ENCODE results near the gene NUSAP1. TPM values are rescaled to one million over a fixed set of nuclear protein-coding genes. Genes with fewer than 3 reads are reported as not detected.
A peak's percentile ranks its signal among the peaks of the same experiment; 100 is the strongest.
"Not testable (repeated sequence)": the region's sequence is repeated elsewhere in the genome, so short reads cannot be mapped to it uniquely, and the experiment has no call there.

NUSAP1 gene, protein sequence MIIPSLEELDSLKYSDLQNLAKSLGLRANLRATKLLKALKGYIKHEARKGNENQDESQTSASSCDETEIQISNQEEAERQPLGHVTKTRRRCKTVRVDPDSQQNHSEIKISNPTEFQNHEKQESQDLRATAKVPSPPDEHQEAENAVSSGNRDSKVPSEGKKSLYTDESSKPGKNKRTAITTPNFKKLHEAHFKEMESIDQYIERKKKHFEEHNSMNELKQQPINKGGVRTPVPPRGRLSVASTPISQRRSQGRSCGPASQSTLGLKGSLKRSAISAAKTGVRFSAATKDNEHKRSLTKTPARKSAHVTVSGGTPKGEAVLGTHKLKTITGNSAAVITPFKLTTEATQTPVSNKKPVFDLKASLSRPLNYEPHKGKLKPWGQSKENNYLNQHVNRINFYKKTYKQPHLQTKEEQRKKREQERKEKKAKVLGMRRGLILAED
- total RNA-seq (2022) (70.9 and 88.0 TPM in 2 replicates), Bru-seq, nascent RNA (percentile 89 among the genes with signal in this experiment), BruChase-seq, experiment 1, labeled RNA remaining after a 6-hour chase (percentile 99 among the genes with signal in this experiment), BruChase-seq, experiment 2, labeled RNA remaining after a 2-hour chase (percentile 98 among the genes with signal in this experiment)
- long read RNA-seq, transcript NUSAP1-202 (11 exons, 2,274 nt) = minor isoform, 65 of 232 reads
- long read RNA-seq, transcript NUSAP1-201 (11 exons, 2,409 nt) = minor isoform, 18 of 232 reads
- long read RNA-seq, transcript NUSAP1-210 (11 exons, 2,232 nt) = minor isoform, 6 of 232 reads
- long read RNA-seq, transcript NUSAP1-208 (11 exons, 1,629 nt) = major isoform, 77 of 232 reads
- long read RNA-seq, partial matches to known transcripts = 3 of 232 reads
- long read RNA-seq, other reads (novel, unspliced or antisense) = 58 of 232 reads

DNA sequence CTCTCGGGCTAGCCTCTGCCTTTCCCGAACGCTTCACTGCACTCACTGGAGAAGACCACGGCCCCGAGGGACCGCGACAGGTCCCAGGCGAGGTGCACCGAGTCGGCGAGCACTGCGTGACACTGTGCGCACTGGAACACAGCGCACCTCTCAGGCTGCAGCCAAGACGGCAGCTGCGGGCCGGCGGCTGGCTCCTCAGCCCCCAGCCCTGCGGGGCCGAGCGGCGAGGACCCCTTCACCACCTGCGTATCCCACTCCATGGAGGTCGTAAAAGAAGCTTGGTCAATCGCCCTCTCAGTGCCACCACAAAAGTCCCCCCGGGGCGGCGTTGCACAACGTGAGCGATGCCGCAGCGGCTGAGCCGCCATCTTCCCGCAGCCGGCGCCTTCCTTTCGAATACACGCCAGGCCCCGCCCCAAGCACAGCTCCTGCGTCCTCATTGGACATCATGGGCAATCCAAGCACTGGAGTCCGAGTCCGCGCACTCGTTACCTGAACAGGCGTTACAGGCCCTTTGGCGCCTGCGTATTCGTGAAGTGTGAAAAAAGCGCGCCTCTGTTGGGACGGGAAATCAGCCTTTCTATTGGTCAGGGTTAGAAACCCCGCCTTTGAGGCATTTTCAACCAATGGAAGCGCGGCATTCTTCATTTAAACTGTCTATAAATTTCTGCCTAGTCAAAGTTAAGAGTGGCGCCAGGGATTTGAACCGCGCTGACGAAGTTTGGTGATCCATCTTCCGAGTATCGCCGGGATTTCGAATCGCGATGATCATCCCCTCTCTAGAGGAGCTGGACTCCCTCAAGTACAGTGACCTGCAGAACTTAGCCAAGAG lies at the start of gene NUSAP1, which contains the start of gene OIP5:
Gene NUSAP1 (plus strand): TSS at position 688 of the 832 bp plus-strand sequence. CDS start 77 bp downstream, at position 765.
Gene OIP5 (minus strand): TSS at position 398 of the 832 bp plus-strand sequence. CDS start 30 bp downstream, at position 368.
- TF ChIP-seq, protein P1, sequence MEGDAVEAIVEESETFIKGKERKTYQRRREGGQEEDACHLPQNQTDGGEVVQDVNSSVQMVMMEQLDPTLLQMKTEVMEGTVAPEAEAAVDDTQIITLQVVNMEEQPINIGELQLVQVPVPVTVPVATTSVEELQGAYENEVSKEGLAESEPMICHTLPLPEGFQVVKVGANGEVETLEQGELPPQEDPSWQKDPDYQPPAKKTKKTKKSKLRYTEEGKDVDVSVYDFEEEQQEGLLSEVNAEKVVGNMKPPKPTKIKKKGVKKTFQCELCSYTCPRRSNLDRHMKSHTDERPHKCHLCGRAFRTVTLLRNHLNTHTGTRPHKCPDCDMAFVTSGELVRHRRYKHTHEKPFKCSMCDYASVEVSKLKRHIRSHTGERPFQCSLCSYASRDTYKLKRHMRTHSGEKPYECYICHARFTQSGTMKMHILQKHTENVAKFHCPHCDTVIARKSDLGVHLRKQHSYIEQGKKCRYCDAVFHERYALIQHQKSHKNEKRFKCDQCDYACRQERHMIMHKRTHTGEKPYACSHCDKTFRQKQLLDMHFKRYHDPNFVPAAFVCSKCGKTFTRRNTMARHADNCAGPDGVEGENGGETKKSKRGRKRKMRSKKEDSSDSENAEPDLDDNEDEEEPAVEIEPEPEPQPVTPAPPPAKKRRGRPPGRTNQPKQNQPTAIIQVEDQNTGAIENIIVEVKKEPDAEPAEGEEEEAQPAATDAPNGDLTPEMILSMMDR (IDR thresholded peaks at IDR 0.05; ENCODE audit: unreplicated experiment) = no peak
- CTCF ChIA-PET = no interaction called here
- Mint-ChIP-seq H3K27ac (ENCODE audit: unreplicated experiment) (peak within 1 kb of the TSS; percentile 87), H3K4me1 (ENCODE audit: low read depth, unreplicated experiment) (peaks cover 5% of the 10 kb centered on the region), H3K27me3 (ENCODE audit: unreplicated experiment) (no peaks in the 10 kb centered on the region), H3K4me3 (ENCODE audit: low read depth, unreplicated experiment) (peak within 1 kb of the TSS; percentile 97), H3K9me3 (ENCODE audit: low read depth, unreplicated experiment) (no peaks in the 10 kb centered on the region), H3K36me3 (ENCODE audit: insufficient read depth, unreplicated experiment) (peaks cover 33% of the 10 kb centered on the region)
- BruUV-seq (replicated peaks) = no TSS peak
- DNase-seq = peak; percentile 90
- intact Hi-C loops (cut with micrococcal nuclease; ENCODE audit: unreplicated experiment) = loop anchor here (10.0 kb wide), 1 partner anchor 78 kb away; no protein-coding TSS in a partner anchor

DNA sequence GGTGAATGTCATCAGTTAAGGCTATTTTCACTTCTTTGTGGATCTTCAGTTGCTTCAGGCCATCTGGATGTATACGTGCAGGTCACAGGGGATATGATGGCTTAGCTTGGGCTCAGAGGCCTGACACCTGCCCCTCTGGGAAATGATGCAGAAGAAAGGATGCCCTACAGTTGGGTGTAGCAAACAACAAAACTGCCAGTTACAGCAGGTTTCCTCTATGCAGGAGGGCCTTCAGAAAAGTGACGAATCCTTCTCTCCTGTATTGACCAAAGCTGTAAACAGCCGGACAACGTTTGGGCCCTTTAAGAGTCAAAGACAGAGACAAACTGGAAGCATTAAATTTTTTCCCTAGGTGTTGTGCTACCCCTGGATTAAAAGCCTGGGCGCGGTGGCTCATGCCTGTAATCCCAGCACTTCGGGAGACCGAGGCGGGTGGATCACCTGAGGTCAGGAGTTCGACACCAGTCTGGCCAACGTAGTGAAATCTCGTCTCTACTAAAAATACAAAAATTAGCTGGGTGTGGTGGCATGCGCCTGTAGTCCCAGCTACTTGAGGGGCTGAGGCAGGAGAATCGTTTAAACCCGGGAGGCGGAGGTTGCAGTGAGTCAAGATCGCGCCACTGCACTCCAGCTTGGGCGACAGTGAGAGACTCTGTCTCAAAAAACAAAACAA lies 49.6 kb upstream of the NUSAP1 start:
- H3K4me3 Mint-ChIP-seq (ENCODE audit: low read depth, unreplicated experiment) = peak overlapping the region; percentile 85
- TSS peak; percentile 66 for BruUV-seq (replicated peaks)
- intact Hi-C loops (cut with micrococcal nuclease; ENCODE audit: unreplicated experiment); DNase-seq; H3K9me3 Mint-ChIP-seq (ENCODE audit: low read depth, unreplicated experiment); H3K4me1 Mint-ChIP-seq (ENCODE audit: low read depth, unreplicated experiment); H3K27me3 Mint-ChIP-seq (ENCODE audit: unreplicated experiment): not testable (repeated sequence)
- H3K36me3 Mint-ChIP-seq (ENCODE audit: insufficient read depth, unreplicated experiment) = peaks cover 51% of the 10 kb centered on the region
- H3K27ac Mint-ChIP-seq (ENCODE audit: unreplicated experiment) = peak overlapping the region; percentile 92
- CTCF ChIA-PET = interaction anchor here (0.6 kb wide), 1 partner anchor 49 kb away, joined by 3 read pairs; no protein-coding TSS in a partner anchor

DNA sequence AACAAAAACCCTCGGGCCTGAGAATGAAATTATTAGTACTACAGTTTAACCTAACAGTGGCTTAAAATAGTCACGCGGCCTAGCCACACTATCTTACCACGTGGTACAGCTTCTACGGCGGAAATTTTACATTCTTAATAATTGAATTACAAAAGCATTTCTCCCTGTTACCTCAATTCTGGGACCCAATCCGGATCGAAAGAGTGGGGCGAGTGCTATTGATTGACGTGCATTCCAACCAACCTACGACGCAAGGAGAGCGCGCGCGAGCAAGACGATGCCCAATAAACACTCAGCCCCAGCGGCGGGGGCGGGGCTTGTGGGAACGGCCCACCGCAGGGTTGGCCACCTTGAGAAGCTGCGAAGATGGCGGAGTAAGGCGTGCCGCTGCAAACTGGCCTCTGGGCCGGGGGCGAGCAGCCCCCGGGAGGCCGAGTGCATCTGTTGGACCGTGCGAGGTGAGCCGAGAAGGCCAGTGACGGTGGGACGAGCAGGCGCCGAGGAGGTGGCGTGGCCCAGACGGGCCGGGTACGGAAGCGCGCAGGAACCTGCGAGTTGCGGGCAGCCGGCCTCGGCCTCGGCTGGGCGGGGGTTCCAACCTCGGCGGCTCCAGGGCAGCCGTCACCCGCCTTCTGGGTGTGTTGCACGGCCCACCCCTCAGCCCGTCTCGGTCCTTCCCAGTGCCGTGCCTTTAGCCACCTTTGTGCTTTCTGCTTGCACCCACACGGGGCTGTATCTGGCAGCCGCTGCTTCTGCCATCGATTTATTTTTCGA lies 48.8 kb upstream of the NUSAP1 start:
- H3K9me3 Mint-ChIP-seq (ENCODE audit: low read depth, unreplicated experiment) = no peaks in the 10 kb centered on the region
- H3K4me3 Mint-ChIP-seq (ENCODE audit: low read depth, unreplicated experiment) = peak overlapping the region; percentile 85
- DNase-seq = peak; percentile 94
- H3K4me1 Mint-ChIP-seq (ENCODE audit: low read depth, unreplicated experiment) = no peaks in the 10 kb centered on the region
- no peaks in the 10 kb centered on the region for H3K27me3 Mint-ChIP-seq (ENCODE audit: unreplicated experiment)
- TF ChIP-seq, protein P1 (IDR thresholded peaks at IDR 0.05; ENCODE audit: unreplicated experiment) = no peak
- no TSS peak for BruUV-seq (replicated peaks)
- H3K36me3 Mint-ChIP-seq (ENCODE audit: insufficient read depth, unreplicated experiment) = peaks cover 51% of the 10 kb centered on the region
- CTCF ChIA-PET = interaction anchor here (0.6 kb wide), 1 partner anchor 50 kb away, joined by 3 read pairs; no protein-coding TSS in a partner anchor
- H3K27ac Mint-ChIP-seq (ENCODE audit: unreplicated experiment) = peak overlapping the region; percentile 92
- intact Hi-C loops (cut with micrococcal nuclease; ENCODE audit: unreplicated experiment) = no loop called here

All from Calu3 (cell line).